Activated CD4-positive, alpha-beta T cell treated with anti-CD3 and anti-CD28 coated beads, Interleukin-2, amount 50 U/mL, for 16 hours (primary cell): ENCODE data around the gene TVP23A.
"Not testable (repeated sequence)": the region's sequence is repeated elsewhere in the genome, so short reads cannot be mapped to it uniquely, and the experiment has no call there.

Experiments
- DNase-seq: peaks from one replicate; pipeline ENCODE4 v3.0.0-alpha.2; 2020

The TVP23A gene

GRCh38 chr16:10835281-10835931 lies 16.8 kb upstream of the TVP23A start:
- peak; percentile 89 for DNase-seq

DNA sequence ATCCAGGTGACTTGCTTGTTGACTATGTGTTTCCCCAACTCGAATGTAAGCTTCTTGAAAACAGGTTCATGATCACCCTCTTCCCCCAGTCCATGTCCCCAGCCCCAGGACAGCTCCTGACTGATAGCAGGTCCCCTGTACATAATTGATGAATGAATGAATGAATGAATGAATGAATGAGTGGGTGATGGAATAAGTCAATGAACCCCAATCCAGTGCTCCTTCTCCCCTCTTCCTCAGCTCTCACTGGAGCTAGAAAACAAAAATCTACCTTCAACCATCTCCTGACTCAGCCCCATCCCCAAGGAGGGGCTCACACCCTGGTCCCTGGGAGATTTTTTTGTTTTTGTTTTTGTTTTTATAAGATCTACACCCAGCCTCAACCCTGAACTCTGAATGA lies 16.2 kb upstream of the TVP23A start:
- no peak for DNase-seq

DNA sequence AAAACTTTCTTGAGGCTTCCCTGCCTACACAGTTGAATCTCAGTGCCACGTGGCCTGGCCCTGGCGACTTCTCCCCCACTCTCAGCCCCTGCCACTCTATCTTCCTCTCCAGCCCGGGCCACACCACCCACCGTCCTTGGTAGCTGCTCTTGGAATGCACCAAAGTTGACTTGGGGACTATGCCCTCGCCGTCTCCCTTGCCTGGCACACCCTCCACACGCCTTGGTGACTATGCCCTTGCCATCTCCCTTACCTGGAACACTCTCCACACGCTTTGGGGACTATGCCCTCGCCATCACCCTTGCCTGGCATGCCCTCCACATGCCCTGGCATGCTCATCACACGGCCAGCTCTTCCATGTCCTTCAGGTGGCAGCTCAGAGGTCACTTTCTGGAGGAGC lies 15.5 kb upstream of the TVP23A start:
- DNase-seq: no peak

DNA sequence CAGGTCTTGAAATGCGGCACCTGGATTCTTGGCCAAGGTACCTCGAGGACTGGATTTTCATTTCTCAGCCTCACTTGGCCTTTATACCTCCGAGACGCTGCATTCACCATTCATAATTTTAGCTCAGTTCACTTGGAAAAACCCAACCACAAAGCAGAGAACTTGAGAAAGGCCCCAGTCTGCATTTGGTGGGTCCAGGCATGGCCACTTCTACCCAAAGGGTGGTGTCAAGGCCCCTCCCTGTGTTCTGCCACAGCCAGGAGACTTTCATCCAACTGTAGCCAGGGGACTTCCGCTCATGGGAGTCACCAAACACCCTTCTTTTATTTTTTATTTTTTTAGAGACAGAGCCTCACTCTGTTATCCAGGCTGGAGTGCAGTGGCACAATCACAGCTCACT lies 14.7 kb upstream of the TVP23A start:
- DNase-seq: no peak

DNA sequence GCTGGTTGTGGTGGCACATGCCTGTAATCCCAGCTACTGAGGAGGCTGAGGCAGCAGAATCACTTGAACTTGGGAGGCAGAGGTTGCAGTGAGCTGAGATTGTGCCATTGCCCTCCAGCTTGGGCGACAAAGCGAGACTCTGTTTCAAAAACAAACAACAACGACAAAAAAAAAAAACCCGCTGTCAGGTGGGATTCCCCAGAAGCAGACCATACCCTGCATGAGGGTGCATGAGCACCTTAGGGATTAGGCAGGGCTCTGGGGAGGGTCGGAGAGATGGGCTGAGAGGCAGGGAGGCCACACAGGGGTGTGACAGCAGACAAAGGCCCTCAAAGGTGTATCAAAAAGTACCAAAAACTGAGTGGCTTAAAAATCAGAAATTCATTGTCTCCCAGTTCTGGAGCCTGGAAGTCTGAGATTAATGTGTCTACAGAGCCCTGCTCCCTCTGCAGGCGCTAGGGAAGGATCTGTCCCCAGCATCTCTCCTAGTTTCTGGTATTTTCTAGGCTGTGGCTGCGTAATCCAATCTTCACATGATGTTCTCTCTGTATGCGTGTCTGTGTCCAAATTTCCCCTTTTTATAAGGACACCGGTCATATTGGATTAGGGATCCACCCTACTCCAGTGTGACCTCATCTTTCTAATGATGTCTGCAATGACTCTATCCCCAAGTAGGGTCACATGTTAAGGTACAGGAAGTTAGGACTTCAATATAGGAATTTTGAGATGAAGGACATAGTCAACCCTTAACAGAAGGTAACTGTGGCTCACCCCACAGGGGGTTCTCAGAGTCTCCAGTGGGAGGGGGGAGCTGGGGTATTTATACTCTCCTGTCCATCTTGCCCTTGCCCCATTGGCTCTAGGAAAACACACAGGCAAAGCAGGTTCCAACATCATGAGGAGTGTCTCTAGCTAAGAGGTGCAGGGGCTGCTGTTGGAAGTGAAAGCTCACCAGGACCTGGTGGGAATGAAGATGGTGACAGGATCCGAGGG lies 13.6 kb upstream of the TVP23A start:
- DNase-seq: no peak

DNA sequence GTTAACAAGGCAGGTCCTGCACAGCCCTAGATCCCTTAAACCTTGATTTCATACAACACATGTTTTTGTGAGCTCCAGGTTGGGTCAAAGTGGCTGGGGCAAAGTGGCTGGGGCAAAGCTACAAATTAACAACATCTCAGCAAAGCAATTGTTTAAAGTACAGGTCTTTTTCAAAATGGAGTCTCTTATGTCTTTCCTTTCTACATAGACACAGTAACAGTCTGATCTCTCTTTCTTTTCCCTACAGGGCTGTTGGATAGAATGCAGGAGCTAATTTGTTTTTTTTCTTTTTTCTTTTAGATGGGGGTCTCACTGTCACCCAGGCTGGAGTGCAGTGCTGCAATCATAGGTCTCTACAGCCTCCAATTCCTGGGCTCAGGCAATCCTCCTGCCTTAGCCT lies 11.6 kb upstream of the TVP23A start:
- not testable (repeated sequence) for DNase-seq

DNA sequence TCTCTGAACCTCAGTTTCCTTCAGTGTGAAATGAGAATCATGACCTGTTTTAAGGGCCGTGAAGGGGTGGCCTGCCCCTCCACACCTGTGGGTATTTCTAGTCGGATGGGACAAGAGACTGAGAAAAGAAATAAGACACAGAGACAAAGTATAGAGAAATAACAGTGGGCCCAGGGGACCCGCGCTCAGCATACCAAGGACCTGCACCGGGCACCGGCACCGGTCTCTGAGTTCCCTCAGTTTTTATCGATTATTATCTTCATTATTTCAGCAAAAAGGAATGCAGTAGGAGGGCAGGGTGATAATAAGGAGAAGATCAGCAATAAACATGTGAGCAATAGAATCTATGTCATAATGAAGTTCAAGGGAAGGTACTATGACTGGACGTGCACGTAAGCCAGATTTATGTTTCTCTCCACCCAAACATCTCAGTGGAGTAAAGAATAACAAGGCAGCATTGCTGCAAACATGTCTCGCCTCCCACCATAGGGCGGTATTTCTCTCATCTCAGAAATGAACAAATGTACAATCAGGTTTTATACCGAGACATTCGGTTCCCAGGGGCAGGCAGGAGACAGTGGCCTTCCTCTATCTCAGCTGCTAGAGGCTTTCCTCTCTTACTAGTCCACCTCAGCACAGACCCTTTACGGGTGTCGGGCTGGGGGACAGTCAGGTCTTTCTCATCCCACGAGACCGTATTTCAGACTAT lies 10.9 kb upstream of the TVP23A start:
- DNase-seq: not testable (repeated sequence)

DNA sequence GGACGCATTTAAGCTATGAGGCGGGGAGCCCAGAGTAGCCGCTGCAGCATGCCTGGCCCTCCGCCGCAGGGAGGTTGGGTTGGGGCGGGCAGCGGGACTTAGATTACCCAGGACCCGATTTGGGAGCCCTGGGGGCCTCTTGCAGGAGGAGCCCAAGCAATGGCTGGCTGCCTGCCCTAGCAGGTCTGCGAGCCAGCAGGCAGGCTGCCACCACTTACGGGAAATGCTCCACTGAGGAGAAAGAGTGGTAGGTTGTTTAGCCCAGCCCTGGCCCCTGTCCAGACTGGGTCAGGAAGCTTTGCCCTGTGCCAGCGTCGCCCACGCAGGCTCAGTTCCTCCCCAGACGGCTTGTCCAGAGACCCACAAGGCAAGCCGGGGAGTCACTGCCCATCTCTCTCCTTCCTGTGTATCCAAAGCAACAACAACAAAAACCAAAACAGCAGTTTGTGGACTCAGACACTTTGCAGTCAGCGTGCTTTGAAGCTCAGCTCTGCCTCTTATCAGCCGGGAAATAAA lies 10.3 kb upstream of the TVP23A start:
- DNase-seq: no peak

DNA sequence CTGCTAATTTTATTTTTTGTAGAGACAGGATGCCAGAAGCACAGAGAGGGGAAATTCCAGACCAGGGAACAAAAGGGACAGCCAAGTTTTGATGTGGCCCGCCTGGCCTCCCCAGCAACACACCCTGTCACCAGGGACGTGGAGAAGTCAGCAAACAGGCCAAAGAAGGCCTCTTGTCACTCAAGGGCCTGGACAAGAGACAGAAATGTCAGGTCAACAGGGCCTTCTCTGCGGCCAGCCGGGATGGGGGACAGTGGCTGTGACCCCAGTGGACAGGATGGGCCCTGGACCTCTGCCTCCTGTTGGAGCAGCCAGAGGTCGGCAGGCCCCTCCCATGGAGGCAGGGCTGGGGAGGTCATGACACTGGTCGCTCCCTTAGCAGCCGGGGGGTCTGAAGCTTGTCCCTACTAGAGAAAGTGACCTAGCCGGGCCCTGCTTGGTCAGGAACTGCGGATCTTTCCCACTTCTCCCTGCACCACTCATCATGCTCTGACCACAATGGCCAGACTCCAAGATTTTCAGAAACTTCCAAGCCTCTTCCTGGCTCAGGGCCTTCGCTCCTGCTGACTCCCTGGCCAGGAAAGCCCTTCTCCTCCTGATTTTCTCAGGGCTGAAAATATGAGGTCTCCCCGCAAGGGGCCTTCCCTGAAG lies 9.2 kb upstream of the TVP23A start:
- DNase-seq: no peak

- DNase-seq: no peak
Observed at GRCh38 chr16:10824111-10824893, 5.7 kb upstream of the TVP23A start.

DNA sequence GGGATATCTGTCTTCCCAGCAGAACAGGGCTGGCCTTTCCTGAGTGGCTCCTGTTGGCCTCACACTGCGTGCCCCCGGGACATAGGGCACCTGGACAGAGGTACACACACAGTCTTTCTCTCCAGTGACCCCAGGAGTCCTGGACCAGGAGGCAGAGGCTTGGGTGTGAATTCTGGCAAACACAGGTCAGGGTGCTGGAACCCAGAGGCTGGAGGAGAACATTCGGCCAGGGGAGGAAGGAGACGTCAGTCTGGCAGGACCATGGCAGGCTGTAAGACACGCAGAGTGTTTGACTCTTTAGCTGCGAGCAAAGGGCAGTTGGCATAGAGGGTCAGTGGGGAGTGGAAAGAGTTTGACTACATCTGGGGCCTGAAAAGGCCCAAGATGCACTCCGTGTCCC lies 4.1 kb upstream of the TVP23A start:
- DNase-seq: no peak

- no peak for DNase-seq
Observed at GRCh38 chr16:10820546-10820945, 2.0 kb upstream of the TVP23A start.

GRCh38 chr16:10817514-10817913 lies 1.1 kb downstream of the TVP23A start:
- no peak for DNase-seq

GRCh38 chr16:10813099-10813455 lies 5.5 kb downstream of the TVP23A start:
- DNase-seq: no peak

- DNase-seq: peak; percentile 78
Observed at GRCh38 chr16:10812312-10813098, 6.1 kb downstream of the TVP23A start.

- no peak for DNase-seq
Observed at GRCh38 chr16:10809706-10810105, 8.9 kb downstream of the TVP23A start.

DNA sequence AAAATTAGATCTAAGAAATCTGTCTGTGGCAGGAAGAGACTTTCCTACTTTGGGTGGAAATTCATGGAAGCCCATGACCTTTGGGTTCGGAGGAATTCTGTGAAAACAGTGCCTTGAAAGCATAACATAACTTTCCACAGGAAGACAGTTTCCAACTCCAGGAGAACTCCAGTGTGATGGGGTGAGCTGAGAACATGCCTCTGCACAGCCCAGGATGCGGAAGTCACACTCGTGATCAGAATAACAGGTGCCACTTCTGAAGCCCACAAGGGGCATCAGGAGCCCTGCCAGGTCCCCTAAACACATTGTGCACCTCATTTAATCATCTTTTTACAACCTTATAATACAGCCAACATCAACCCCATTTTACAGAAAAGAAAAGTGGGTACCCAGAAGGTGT lies 9.7 kb downstream of the TVP23A start:
- no peak for DNase-seq

DNA sequence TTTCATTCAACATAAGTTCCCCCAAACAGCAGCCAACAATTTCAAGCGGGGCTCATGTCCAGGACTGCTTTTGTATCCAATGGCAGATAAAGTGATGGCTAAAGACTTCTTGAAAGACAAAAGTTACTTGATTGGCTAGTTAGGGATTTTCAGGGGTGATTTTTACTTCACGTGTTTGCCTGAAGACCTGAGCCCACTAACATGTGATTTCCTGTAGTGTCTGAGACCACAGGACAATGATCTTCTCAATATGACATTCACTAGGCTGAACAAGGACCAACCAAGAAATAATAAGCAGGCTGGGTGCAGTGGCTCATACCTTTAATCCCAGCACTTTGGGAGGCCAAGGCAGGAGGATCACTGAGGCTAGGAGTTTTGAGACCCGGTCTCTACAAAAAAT lies 10.4 kb downstream of the TVP23A start:
- no peak for DNase-seq

DNA sequence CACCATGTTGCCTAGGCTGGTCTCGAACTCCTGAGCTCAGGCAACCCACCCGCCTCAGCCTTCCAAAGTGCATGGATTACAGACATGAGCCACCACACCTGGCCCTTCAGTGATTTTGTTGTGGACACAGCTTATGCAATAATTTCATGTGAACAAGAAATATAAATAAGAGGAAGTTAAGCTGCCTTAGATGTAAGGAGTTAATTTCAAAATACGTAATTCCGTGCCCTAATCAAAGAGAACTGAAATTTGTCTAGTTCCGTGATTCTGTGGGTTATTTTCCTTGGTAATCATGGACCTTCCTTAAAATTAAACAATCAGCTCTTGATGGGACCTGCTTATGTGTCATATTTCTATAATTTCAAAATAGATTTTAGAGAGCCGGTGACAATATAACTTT lies 11.9 kb downstream of the TVP23A start:
- no peak for DNase-seq

DNA sequence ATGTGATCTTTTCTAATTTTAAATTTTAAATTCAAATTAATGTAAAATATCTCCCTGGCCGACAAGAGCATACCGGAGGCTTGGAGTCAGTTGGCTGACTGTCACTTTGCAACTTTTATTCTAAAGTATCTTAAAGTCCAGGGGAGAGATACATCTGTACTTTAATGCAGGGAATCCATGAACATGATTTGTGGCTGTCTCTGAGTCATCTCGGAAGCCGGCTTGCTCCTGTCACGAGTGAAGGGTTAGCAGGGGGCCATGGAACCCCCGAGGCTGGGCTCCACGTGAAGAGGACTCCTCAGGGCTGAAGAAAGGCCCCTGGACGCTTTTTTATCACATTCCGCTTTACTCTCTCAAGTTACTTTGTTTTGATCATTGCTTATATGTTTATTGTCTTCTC lies 13.3 kb downstream of the TVP23A start:
- DNase-seq: no peak

DNA sequence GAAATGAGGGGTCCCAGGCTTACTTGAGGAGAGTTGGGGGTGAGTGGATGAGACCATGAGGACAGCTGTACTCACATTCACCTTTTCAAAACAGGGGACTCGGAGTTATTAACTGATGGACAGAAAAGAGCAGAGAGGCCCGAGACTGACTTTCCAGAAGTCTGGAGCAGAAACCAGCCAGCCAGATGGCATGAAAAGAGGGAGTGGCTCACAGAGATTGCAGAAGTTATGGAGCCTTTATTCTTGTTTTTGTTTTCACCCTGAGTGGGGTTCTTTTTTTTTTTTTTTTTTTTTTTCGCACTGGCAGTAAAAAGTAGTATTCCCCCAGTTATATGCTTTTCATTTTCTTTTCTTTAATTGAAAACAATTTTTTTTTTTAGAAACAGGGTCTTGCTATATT lies 18.9 kb downstream of the TVP23A start:
- no peak for DNase-seq
